GM19455 (cell line): ENCODE measurements around the gene G6PC1.

Experiments used
- ATAC-seq: cut with Tn5 transposase; IDR thresholded peaks from one replicate; pipeline ENCODE4 v1.9.1; 2021; ENCODE audit not compliant: unreplicated experiment

G6PC1 gene

DNA sequence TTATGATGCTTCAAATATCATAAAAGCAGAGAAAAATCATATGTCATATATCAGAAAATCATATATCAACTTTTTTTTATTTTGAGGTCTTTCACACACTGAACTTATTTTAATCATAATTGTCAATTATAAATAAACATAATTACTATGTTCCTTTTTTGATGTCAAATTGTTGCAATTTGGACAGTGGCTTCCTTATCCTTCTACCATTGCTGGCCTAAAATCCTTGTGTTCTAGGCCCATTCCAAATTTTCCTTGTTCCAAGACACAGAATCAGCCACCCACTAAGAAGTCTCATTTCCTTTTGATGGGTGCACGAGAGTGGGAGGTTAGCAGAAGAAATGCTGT, 28.9 kb downstream of the G6PC1 start:
- ATAC-seq, result no peak

DNA sequence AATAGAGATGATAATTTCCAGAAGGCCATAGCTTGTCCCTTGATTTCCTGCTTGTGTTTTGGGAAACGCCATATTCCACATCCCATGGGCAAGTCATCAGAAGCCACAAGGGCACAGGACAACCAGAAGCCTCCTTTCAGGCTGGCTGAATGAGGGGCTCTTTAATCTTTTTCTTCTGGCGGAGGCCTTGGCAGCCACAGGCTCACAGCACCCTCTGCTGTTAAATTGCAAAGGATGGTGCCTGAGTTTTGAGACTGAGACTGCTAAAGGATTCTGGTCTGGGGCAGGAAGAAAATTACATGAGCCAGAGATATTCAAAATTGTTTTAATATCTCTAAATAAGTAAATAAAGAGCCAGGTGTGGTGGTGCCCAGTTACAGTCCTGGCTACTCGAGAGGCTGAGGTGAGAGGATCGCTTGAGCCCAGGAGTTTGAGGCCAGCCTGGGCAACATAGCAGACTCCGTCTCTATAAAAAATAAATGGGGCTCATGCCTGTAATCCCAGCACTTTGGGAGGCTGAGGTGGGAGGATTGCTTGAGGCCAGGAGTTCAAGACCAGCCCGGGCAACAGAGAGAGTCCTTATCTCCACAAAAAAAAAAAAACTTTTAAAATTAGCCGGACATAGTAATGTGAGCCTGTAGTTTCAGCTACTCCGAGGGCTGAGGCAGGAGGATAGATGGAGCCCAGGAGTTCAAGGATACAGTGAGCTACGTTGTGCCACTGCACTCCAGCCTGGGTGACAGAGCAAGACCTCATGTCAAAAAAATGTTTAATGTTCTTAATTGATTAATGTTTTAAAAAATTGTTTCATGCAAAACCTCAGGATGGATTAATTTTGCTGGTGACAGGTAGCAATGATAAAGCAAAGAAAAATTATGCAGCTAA, 37.4 kb downstream of the G6PC1 start:
- no peak for ATAC-seq

DNA sequence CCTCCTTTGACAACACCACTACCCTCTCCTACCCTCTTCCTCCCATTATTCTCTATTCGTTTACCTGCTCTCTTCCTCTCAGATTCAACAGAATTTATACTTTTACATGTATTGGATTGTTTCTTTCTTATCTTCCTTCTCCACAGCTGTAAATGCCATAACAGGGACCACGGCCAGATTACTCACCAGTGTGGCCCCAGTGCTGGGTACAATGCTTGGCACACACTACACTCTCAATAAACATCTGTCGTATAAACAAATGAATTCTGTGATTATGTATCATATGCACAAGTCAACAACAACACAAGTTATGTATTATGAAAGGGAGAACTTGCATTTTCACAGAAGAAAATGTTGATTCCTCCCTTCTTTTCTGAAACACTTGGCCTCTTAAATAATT, 43.6 kb downstream of the G6PC1 start:
- ATAC-seq, result no peak

DNA sequence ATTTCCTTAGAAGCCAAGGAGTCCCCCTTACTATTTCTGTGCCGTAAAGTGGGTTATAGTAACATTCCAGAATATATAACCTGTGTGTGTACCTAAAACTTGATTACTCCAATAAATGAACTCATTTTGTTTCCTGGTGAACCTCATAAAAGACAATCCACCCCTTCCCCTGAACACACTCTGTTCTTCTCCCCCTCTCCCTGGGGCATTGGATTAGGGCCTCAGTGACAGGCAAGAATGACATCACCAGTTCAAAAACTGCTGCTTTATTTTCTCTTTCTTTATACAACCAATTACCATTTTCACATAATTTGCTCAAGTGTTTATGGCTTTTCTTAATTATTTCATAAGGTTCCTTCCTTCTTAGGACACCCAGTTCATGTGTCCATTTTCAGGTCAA, 46.2 kb downstream of the G6PC1 start:
- no peak for ATAC-seq

DNA sequence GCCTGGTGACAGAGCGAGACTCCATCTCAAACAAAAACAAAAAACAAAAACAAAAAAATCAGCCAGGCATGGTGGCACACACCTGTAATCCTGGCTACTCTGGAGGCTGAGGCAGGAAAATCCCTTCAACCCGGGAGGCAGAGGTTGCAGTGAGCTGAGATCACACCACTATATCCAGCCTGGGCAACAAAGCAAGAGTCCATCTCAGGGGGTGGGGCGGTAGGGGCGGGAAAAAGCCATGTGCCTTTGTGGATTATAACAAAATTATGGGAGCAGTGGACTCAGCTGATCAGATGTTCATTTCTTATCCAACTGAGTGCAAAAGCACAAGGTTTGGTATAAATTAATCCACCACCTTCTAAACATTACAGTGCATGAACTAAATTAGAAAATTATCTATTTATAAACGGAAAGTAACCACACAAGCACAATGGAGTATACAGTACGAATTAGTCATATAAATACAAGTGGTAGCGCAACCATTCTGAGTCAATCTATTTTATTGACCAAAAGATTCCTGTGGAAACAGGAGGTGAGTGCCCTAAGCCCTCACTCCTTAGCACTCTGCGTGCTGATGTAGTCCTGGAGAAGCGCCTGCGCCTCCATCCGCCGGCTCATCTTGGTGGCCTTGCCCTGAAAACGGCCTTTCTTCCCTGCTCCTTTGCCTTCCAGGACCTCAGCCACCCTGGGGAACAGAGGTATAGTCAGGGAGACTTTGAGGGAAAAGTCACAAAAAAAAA, 49.6 kb downstream of the G6PC1 start:
- no peak for ATAC-seq
